IMR-90 (cell line): ENCODE measurements around the gene ZNHIT6. TPM values are rescaled to one million over a fixed set of nuclear protein-coding genes. Genes with fewer than 3 reads are reported as not detected.

ENCODE experiments used
- ATAC-seq: fragments of 200-7000 bp; cut with Tn5 transposase; 2 replicates; pipeline ENCODE4 v1.9.1; 2020; ENCODE audit warnings: low read depth, mild to moderate bottlenecking, moderate library complexity
- BruUV-seq: library from RNA; stranded (reverse); fragments of 400-500 nt; replicated peaks from 2 replicates; lab custom pipeline; 2021; lab: Mats Ljungman, UMichigan
- CTCF ChIA-PET: fragments of 300-600 bp; formaldehyde crosslinking; extraction: SDS; loops from one replicate; lab custom pipeline; 2021; ENCODE audit warnings: antibody characterized with exemption; lab: Yijun Ruan, JAX
- POLR2A ChIA-PET: fragments of 300-600 bp; sonication (Branson Sonifier 250); formaldehyde crosslinking; loops from one replicate; lab custom pipeline; 2022; ENCODE audit warnings: antibody characterized with exemption; ENCODE audit not compliant: unreplicated experiment; lab: Charles Lee
- DNase-seq: peaks from one replicate; pipeline ENCODE4 v3.0.0; 2013
- H2AFZ ChIP-seq: replicated peaks from 2 replicates; pipeline ENCODE3; 2013; ENCODE audit warnings: low read length, mild to moderate bottlenecking; ENCODE audit not compliant: poor library complexity
- H2AK5ac ChIP-seq: 2 replicates; pipeline ENCODE4 v1.6.1; 2013; ENCODE audit warnings: low read depth, low read length, inconsistent platforms
- H2AK9ac ChIP-seq: replicated peaks from 2 replicates; pipeline ENCODE3; 2013; ENCODE audit warnings: mild to moderate bottlenecking, low read depth, low read length, moderate library complexity; ENCODE audit not compliant: poor library complexity
- H2BK120ac ChIP-seq: 2 replicates; pipeline ENCODE4 v1.6.1; 2013; ENCODE audit warnings: low read depth, low read length, inconsistent platforms
- H2BK15ac ChIP-seq: 3 replicates; pipeline ENCODE4 v1.6.1; 2013; ENCODE audit warnings: low read depth, low read length, inconsistent platforms
- H2BK20ac ChIP-seq: 2 replicates; pipeline ENCODE4 v1.6.1; 2013; ENCODE audit warnings: low read depth, mild to moderate bottlenecking, inconsistent platforms, low read length, moderate library complexity
- H2BK5ac ChIP-seq: 2 replicates; pipeline ENCODE4 v1.6.1; 2013; ENCODE audit warnings: mild to moderate bottlenecking, low read depth, low read length, inconsistent platforms; ENCODE audit not compliant: poor library complexity, severe bottlenecking
- H3K14ac ChIP-seq: replicated peaks from 2 replicates; pipeline ENCODE4 v1.6.1; 2013; ENCODE audit warnings: low read depth, low read length, inconsistent platforms
- H3K18ac ChIP-seq: 2 replicates; pipeline ENCODE4 v1.6.1; 2013; ENCODE audit warnings: low read depth, low read length, control low read depth
- H3K23ac ChIP-seq: 2 replicates; pipeline ENCODE4 v1.6.1; 2013; ENCODE audit warnings: low read depth, low read length, inconsistent platforms
- H3K27ac ChIP-seq: 2 replicates; pipeline ENCODE4 v1.5.1; 2013; ENCODE audit warnings: mild to moderate bottlenecking, control low read depth, low read length; ENCODE audit not compliant: insufficient read depth
- H3K27me3 ChIP-seq: 2 replicates; pipeline ENCODE4 v1.6.1; 2013; ENCODE audit warnings: low read length; ENCODE audit not compliant: control insufficient read depth, insufficient read depth
- H3K36me3 ChIP-seq: 2 replicates; pipeline ENCODE4 v1.6.1; 2013; ENCODE audit warnings: low read length, mixed read lengths; ENCODE audit not compliant: control insufficient read depth, insufficient read depth
- H3K4ac ChIP-seq: 2 replicates; pipeline ENCODE4 v1.6.1; 2013; ENCODE audit warnings: low read depth, low read length, inconsistent platforms
- H3K4me1 ChIP-seq: 2 replicates; pipeline ENCODE4 v1.6.1; 2013; ENCODE audit warnings: low read length, mixed read lengths; ENCODE audit not compliant: control insufficient read depth, insufficient read depth
- H3K4me2 ChIP-seq: 2 replicates; pipeline ENCODE4 v1.6.1; 2013; ENCODE audit warnings: low read depth, mild to moderate bottlenecking, control low read depth, low read length, moderate library complexity
- H3K4me3 ChIP-seq: 2 replicates; pipeline ENCODE4 v1.5.1; 2013; ENCODE audit warnings: low read depth, mild to moderate bottlenecking, control low read depth, low read length, moderate library complexity; ENCODE audit not compliant: insufficient read depth
- H3K56ac ChIP-seq: 2 replicates; pipeline ENCODE4 v1.6.1; 2013; ENCODE audit warnings: low read length, inconsistent platforms; ENCODE audit not compliant: insufficient read depth; ENCODE audit errors: extremely low read depth
- H3K79me1 ChIP-seq, 2 experiments: 2 replicates each; pipeline ENCODE4 v1.6.1; 2013; ENCODE audit warnings: low read length in 2 of 2, inconsistent platforms in 1 of 2, low read depth in 1 of 2
- H3K9ac ChIP-seq: 2 replicates; pipeline ENCODE4 v1.6.1; 2013; ENCODE audit warnings: low read depth, low read length, control low read depth
- H3K9me1 ChIP-seq: 2 replicates; pipeline ENCODE4 v1.6.1; 2013; ENCODE audit warnings: low read length, inconsistent platforms; ENCODE audit not compliant: insufficient read depth
- H3K9me3 ChIP-seq: 2 replicates; pipeline ENCODE4 v1.6.1; 2013; ENCODE audit warnings: low read length; ENCODE audit not compliant: control insufficient read depth, insufficient read depth
- H4K20me1 ChIP-seq: 2 replicates; pipeline ENCODE4 v1.6.1; 2013; ENCODE audit warnings: low read length, inconsistent platforms; ENCODE audit not compliant: insufficient read depth
- H4K5ac ChIP-seq: 2 replicates; pipeline ENCODE4 v1.6.1; 2013; ENCODE audit warnings: mild to moderate bottlenecking, low read depth, low read length, control low read depth
- H4K8ac ChIP-seq, 2 experiments: 2 replicates each; pipeline ENCODE4 v1.6.1; 2013; ENCODE audit warnings: low read depth in 2 of 2, low read length in 2 of 2, control low read depth in 1 of 2, inconsistent platforms in 1 of 2
- H4K91ac ChIP-seq: 2 replicates; pipeline ENCODE4 v1.6.1; 2013; ENCODE audit warnings: low read depth, low read length, inconsistent platforms; ENCODE audit not compliant: insufficient read depth
- CHD1 ChIP-seq: IDR thresholded peaks from 2 replicates; pipeline ENCODE4 v1.6.1; 2012; ENCODE audit warnings: low read depth, low read length, improper control_type of control experiment
- WGBS, 2 experiments: methylation state at CpG; one replicate each; pipeline versions ENCODE4 v1.1.5 to v1.1.7; 2013; ENCODE audit warnings: missing lambda C conversion rate in 2 of 2; ENCODE audit not compliant: insufficient read length in 1 of 2; ENCODE audit errors: extremely low coverage in 2 of 2; 5-methylcytosine and 5-hydroxymethylcytosine counted together
- dilution Hi-C: fragments of 300-500 bp; cut with HindIII; formaldehyde crosslinking; loops from one replicate; pipeline ENCODE4 v1.14.3; 2018; ENCODE audit warnings: low sequenced_read_pairs; ENCODE audit not compliant: unreplicated experiment
- in situ Hi-C: fragments of 300-500 bp; cut with MboI; formaldehyde crosslinking; loops from 3 replicates; pipeline ENCODE4 v1.14.3; 2019; ENCODE audit warnings: low sequenced_read_pairs, inconsistent platforms, mixed read lengths
- intact Hi-C: fragments of 100-400 bp; cut with micrococcal nuclease; formaldehyde crosslinking; loops from 2 replicates; pipeline ENCODE4 v1.10.0; 2022
- polyA plus RNA-seq, 3 experiments: library from polyadenylated mRNA; depleted of rRNA; stranded (reverse); fragments of >200 nt; gene quantifications; 2 replicates each; pipeline ENCODE4 v1.2.3, GENCODE V29; 2012; ENCODE audit warnings: low replicate concordance in 1 of 3
- total RNA-seq: library from RNA; depleted of rRNA; stranded (reverse); fragments of >200 nt; gene quantifications from 2 replicates; pipeline ENCODE4 v1.2.3, GENCODE V29; 2012

The ZNHIT6 gene
- total and polyA plus RNA-seq, 2 of the 4 experiments (the other 2 are of a cell fraction): 9.0 to 13.7 TPM

DNA sequence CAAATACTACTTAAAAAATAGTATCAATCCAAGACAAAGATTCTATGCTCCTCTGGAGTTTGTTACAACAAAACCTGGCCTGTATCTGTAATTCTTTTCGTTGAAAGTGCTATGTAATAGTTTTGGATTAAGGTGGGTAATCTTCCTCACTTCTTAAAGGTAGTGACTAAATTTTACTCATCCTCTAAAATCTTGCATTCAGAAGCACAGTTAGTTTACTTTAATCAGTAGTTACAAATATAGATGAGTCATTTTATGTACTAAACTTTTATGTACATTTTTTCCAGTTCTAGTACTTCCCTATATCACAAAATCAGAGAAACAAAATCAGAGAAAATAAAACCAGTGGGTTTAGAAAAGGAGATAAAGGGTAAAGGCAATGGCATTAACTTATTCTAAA, 51.3 kb downstream of the ZNHIT6 start:
- Histone ChIP-seq H3K56ac (no peak overlapping the region), H2BK5ac (peak overlapping the region; percentile 52), H2BK120ac (no peak overlapping the region), H4K91ac (no peak overlapping the region), H3K4me2 (peak overlapping the region; percentile 57), H3K4me3 (no peak overlapping the region), H3K18ac (peak overlapping the region; percentile 46; the same call in 1 of the 2 replicates), H3K14ac (0 out of 2 replicates have a peak overlapping the region, but pooled peaks have one; percentile 44), H3K23ac (no peak overlapping the region), H3K9ac (no peak overlapping the region), H3K79me1 (peaks cover 4 to 12% of the 10 kb centered on the region in 2 experiments; a peak in 3 of 4 replicates), H3K4ac (no peak overlapping the region), H3K9me1 (peaks cover 5% of the 10 kb centered on the region), H2AFZ (no peak overlapping the region), H3K36me3 (peaks cover 6% of the 10 kb centered on the region), H2AK5ac (no peak overlapping the region), H2BK15ac (no peak overlapping the region), H4K5ac (0 out of 2 replicates have a peak overlapping the region, but pooled peaks have one; percentile 43), H3K4me1 (peaks cover 8% of the 10 kb centered on the region), H3K27ac (peak overlapping the region; percentile 52; the same call in 1 of the 2 replicates), H2BK20ac (no peak overlapping the region), H3K27me3 (no peaks in the 10 kb centered on the region), H3K9me3 (no peaks in the 10 kb centered on the region), H4K8ac (no peak overlapping the region; a peak in 1 of 4 replicates), H4K20me1 (no peaks in the 10 kb centered on the region), H2AK9ac (no peak overlapping the region)
- WGBS, 2 experiments: no CpG with 5 or more reads among the region's 1 CpG
- no TSS peak for BruUV-seq
- POLR2A ChIA-PET: interaction anchor here (0.8 kb wide), 1 partner anchor 45 kb away, joined by 4 read pairs; no protein-coding TSS in a partner anchor
- ATAC-seq (no peak), DNase-seq (no peak)
- dilution Hi-C loops: no loop called here
- CTCF ChIA-PET: interaction anchor here (1.1 kb wide), 1 partner anchor 27 kb away, joined by 3 read pairs; no protein-coding TSS in a partner anchor
- no peak for TF ChIP-seq CHD1
- in situ Hi-C loops: no loop called here
- intact Hi-C loops: no loop called here
